Middle frontal gyrus (tissue), 1 donor: ENCODE results near the gene IKZF3.
"Not testable (repeated sequence)": the region's sequence is repeated elsewhere in the genome, so short reads cannot be mapped to it uniquely, and the experiment has no call there.

ENCODE experiments used
- DNase-seq: peaks from one replicate; pipeline ENCODE4 v3.0.0-alpha.2; 2015; ENCODE audit warnings: low spot score; ENCODE audit errors: extremely low spot score

Gene IKZF3

GRCh38 chr17:39863918-39864746, at the start of gene IKZF3:
Gene IKZF3, minus strand, starts transcription at chr17:39864312. Its CDS starts 186 bp downstream, at chr17:39864126.
- no peak for DNase-seq

GRCh38 chr17:39908789-39909352, 44.8 kb upstream of the IKZF3 start:
- no peak for DNase-seq

GRCh38 chr17:39904990-39905288, 40.8 kb upstream of the IKZF3 start:
- no peak for DNase-seq

- DNase-seq, result no peak
These were observed 39.2 kb upstream of the IKZF3 start for GRCh38 chr17:39903158-39903884.

- not testable (repeated sequence) for DNase-seq
These were observed 37.9 kb upstream of the IKZF3 start for GRCh38 chr17:39902027-39902426.

GRCh38 chr17:39899215-39899614, 35.1 kb upstream of the IKZF3 start:
- no peak for DNase-seq

GRCh38 chr17:39898088-39898487, 34.0 kb upstream of the IKZF3 start:
- no peak for DNase-seq

GRCh38 chr17:39894681-39895376, 30.7 kb upstream of the IKZF3 start:
- no peak for DNase-seq

- no peak for DNase-seq
These were observed 25.1 kb upstream of the IKZF3 start for GRCh38 chr17:39889200-39889599.

GRCh38 chr17:39887078-39887477, 23.0 kb upstream of the IKZF3 start:
- DNase-seq, result no peak

GRCh38 chr17:39886102-39886501, 22.0 kb upstream of the IKZF3 start:
- DNase-seq, result not testable (repeated sequence)

- no peak for DNase-seq
These were observed 8.6 kb upstream of the IKZF3 start for GRCh38 chr17:39872751-39873150.

- DNase-seq, result no peak
These were observed 7.7 kb upstream of the IKZF3 start for GRCh38 chr17:39871801-39872200.

GRCh38 chr17:39870776-39871175, 6.7 kb upstream of the IKZF3 start:
- no peak for DNase-seq

- DNase-seq, result no peak
These were observed 4.4 kb upstream of the IKZF3 start for GRCh38 chr17:39868554-39868942.

- no peak for DNase-seq
These were observed 3.9 kb upstream of the IKZF3 start, which contains the start of gene ZPBP2 for GRCh38 chr17:39867880-39868553. Gene ZPBP2, plus strand, starts transcription at chr17:39868202. Its CDS starts 153 bp downstream, at chr17:39868355.

GRCh38 chr17:39867084-39867879, 3.2 kb upstream of the IKZF3 start:
- no peak for DNase-seq

GRCh38 chr17:39866013-39866730, 2.1 kb upstream of the IKZF3 start:
- no peak for DNase-seq

- DNase-seq, result no peak
These were observed 731 bp downstream of the IKZF3 start for GRCh38 chr17:39863244-39863917.
